ENCODE data around the gene ETFA.

ETFA gene

DNA sequence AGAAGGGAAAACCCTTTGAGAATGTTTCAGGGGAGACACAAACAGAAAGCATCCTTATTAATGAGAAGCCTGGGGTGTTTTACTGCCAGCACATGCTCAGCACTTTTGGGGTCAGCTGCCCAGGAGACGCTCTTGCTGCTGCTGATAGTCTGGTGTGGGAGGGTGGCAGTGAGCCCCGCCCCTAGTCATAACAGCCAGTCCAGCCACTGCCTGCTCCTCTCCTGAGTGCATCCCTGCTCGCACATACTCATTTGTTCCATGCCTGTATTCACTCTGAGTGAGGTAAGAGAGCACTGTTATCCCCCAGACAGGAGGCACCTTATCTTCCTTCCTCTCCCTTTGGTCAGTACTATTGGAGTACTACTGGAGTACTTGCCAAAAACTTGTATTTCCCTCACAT lies 101.3 kb downstream of the ETFA start:
- no peak for DNase-seq

- DNase-seq, result no peak
Observed at GRCh38 chr15:76209523-76209922, 101.7 kb downstream of the ETFA start.

GRCh38 chr15:76208786-76209424 lies 102.4 kb downstream of the ETFA start:
- no peak for DNase-seq

DNA sequence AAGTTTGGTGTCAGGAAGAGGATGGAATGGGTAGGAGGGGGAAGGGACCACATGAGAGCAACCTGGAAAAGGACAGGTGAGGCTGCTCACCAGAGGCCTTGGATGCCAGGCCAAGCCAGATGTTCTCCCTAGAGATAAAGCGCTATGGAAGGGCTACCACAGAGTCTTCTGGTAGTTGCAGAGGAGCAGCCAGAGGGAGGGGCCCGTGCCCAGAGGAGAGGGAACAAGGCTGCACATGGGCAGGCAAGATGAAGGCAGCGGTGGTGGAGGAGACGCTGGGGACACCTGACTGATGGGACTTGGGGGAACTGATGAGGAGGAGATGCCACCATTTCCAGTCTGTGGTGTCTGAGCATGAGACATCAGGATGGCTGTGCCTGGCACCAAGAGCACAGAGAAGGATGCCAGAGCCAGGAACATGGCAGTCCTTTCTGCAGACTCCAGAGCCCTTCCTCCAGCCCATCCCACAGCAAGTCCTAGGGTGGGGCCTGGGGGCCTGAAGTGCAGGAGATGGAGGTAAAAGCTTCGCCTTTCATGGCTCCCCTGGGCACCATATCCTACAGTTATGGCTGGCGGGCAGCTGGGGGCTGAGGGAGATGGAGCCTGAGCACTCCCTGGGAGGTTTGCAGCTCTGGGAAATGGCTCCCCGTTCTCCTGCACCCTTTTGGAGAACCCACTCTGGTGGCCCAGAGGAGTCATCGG lies 103.0 kb downstream of the ETFA start:
- no peak for DNase-seq

GRCh38 chr15:76206325-76206976 lies 104.8 kb downstream of the ETFA start:
- no peak for DNase-seq

- no peak for DNase-seq
Observed at GRCh38 chr15:76204916-76205460, 106.3 kb downstream of the ETFA start.

GRCh38 chr15:76204109-76204845 lies 107.0 kb downstream of the ETFA start:
- DNase-seq, result no peak

DNA sequence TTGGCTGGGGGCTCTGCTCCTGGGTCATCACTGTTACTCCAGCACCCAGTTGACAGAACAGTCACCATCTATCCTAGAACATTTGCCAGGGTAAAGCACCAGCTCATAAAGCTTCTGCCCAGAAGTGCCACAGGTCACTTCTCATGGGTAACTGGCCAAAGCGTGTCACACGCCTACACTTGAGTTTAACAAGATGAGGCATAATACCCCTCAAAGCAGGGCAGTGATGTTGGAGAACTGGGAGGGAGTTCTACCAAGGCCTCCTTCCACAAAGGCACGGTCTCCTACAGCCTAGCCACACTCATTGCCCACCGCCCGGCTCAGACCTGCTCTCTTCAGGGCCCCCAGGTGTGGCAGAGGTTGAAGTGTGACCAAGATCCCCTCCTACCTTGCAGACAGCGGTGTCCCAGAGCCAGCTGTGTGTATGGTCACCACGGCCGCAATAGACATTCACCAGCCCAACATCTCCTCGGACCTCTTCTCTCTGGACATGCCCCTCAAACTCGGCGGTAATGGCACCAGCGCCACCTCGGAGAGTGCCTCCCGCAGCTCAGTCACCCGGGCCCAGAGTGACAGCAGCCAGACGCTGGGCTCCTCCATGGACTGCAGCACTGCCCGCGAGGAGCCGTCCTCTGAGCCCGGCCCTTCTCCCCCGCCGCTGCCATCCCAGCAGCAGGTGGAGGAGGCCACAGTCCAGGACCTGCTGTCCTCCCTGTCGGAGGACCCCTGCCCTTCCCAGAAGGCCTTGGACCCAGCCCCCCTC lies 107.7 kb downstream of the ETFA start:
- DNase-seq, result no peak

DNA sequence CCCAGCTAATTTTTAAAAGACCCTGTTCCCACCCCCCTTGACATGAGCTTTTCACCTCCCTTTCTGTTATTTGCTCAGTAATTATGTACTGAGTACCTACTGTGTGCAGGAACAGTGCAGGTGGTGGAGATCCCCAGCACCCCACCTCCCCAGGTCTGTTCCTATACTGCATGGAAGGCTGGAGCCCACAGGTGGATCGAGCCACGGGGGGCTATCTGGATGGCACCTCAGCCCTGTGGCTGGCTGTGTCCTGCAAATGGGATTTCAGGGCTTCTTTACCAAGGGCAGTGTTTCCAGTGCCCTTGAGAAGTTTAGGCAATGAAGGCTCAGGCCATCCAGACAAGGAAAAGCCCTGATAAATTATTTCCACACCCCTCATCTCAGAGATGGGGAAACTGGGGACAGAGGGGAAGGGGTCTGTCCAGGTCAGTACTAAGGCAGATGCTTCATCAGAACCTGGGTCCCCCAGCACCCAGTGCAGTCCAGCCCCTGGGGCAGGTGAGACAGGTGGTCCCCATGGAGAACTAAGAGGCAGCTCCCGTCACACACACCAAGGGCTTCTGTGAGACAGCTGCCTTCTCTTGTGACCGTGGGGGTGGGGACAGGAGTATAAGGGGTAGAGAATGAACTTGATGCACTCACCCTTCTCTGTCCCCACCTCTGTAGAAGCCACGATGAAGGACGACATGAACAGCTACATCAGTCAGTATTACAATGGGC lies 109.6 kb downstream of the ETFA start:
- DNase-seq, result no peak

GRCh38 chr15:76200641-76201105 lies 110.6 kb downstream of the ETFA start:
- no peak for DNase-seq

GRCh38 chr15:76200083-76200465 lies 111.2 kb downstream of the ETFA start:
- no peak for DNase-seq

GRCh38 chr15:76199106-76200082 lies 111.9 kb downstream of the ETFA start:
- DNase-seq, result no peak

DNA sequence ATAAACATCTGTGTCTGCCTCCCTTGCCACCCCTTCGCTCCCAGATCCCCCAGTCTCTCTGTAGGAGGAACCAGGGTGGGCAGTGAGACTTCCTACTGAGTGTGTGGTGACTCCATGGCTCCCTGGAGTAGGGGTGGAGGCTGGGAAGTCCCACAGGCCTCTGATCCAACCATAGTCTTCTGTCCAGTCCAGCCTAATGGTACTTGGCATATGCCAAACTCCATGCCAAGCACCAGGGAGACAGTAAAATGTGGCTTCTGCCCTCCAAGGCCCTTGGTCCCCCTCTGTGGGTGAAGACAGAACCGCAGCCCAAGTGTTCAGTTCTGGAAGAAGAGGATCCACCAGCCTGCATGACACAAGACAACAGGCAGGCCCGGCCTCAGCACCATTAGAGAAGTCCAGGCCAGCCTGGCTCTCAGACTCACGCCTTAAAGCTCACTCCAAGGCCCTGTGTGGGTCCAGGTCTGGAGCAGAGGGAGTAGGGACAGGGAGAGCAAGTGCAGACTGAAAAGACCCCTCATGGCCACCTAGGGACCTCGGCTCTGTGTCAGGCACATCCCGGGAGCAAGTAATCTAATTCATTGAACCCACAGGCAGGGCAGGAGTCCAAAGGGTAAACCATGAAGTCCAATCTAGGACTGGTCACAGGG lies 112.7 kb downstream of the ETFA start:
- DNase-seq, result no peak

DNA sequence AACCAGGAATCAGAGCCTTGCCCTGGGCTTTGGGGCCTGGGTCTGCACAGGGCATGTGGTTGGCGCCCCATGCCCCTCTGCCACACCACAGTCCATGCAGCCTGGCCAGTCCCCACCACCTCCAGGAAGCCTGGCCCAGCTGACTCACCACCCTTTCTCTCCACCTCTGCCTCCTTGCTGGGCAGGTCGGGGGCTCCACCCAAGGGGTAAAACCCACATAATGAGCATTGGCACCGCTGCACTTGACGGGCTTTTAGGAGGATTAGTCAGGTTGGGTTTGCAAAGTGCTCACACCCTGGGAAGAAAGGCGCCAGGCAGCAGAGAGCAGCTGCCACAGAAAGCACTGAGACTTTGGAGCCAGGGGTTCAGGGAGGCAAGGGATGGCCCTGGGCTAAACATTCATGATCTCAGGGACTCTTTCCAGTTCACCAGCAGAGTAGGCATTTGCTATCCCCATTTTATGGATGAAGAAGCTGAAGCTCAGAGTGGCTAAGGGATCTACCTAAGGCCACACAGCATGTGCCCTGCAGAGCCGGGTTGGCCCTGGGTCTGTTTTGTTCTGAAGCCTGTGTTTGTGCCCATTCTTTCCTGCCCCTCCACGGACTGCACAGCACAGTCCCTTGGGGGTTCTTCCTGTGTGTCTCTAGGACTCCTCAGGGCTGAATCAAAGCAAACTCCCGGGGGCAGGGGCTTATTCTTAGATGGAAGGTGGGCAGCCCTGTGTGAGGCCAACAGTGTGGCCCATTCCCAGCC lies 113.4 kb downstream of the ETFA start:
- DNase-seq, result no peak

DNA sequence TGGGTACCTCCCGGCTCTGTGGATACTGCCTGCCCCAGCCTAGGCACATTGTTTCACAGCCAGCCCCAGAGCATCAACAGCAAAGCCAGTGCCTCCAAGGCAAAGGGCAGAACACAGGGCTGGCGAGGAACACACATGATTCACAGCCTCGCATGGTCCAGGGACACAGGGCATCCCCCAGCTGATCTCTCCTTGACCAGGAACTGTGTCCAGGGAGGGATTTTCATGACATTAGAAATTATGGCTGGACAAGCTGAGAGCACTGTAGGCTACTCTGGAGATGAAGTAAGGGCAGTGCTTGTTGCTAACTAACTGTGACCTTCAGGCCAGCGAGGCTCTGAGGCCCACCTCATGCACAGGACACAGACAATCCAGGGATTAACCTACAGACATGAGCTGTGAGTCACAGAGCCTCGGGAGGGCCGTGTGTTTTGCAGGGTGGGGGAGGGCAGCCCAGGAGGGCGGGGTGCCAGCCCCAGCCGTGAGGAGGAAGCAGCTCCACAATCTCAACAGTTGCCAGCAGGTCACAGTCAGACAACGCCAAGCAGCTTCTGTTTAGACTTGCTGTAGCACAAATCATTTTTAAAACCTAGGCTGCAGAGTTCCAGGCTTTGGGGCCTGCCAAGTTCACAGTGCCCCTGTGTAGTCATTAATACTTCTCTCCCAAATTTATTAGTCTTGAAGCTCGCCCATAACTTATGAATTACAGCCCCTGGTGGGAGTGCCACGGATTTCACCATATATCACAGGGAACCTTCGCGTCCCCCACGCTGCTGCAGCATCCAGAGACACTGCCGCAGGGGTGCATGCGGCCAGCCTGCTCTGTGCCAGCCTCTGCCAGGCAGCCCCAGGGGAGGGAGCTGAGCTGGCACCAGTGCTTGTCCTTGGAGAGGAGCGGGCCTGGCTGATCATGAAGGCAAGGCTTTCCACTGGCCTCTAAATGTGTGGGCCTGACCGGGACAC lies 114.7 kb downstream of the ETFA start:
- DNase-seq, result peak; percentile 13

DNA sequence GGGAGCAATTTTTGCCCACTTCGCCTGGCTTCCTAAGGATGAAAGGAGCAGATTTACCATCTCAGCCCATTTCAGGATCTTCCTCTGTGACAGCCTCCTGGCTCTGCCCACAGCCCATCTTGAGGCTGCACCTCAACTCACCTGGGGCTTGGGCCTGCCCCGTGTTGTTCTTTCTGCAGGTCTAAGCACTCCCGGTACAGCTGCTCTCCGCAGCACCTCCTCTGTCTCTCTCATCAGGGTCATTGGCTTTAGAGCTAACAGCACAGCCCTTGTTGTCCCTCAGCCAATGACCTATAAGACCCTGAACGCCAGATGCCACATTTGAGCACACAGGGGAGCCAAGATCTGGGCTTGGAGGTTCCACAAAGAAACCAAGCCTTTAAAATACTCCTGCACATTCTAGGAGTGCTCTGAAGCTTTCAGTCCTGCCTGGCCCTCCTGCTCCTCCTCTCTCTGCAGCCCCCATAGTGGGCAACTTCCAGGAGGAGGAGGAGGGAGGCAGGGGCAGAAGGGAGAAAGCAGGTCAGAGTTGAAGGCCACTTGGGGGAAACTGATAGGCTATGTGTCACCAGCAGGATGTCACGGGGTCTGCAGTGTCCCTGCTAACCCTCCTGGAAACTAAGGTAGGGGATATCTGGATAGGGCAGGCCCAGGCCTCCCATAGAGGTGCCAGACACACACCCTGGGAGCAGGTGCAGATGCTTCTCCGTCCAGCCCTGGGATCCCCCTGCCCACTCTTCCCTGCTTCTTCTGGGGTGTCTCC lies 115.6 kb downstream of the ETFA start:
- DNase-seq, result no peak

DNA sequence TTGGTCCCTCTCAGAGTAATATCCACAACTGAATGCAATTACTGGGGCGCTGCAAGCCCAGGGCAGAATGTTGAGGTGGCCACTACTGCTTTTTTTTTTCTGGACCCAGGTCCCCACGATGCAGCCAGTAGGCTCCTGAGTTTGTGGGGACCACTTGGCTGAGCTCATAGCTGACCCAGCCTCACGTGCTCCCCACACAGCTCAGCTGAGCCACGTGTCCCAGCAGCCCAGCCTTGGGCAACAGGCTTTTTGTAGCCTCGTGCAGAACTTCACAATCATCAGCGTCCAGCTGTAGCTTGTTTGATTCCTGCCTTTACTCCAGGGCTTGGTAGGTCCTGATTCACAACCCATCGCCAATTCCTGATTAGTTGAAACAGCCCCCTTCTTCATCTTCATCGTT lies 117.3 kb downstream of the ETFA start:
- DNase-seq, result no peak
